Skeletal muscle satellite cell (primary cell): ENCODE results near the gene SDK1.

Source experiments
- H3K27me3 ChIP-seq: 2 replicates; pipeline ENCODE4 v1.7.0; 2013; ENCODE audit warnings: low read length; ENCODE audit not compliant: control insufficient read depth, insufficient read depth
- H3K36me3 ChIP-seq: 2 replicates; pipeline ENCODE4 v1.7.0; 2013; ENCODE audit warnings: mild to moderate bottlenecking, control low read depth, low read length; ENCODE audit not compliant: insufficient read depth
- H3K4me1 ChIP-seq: 2 replicates; pipeline ENCODE4 v1.7.0; 2013; ENCODE audit warnings: low read length; ENCODE audit not compliant: control insufficient read depth, insufficient read depth
- H3K4me2 ChIP-seq: 2 replicates; pipeline ENCODE4 v1.7.0; 2013; ENCODE audit warnings: mild to moderate bottlenecking, low read length
- H3K4me3 ChIP-seq: 2 replicates; pipeline ENCODE4 v1.7.0; 2013; ENCODE audit warnings: low read length
- H3K9ac ChIP-seq: 2 replicates; pipeline ENCODE4 v1.7.0; 2013; ENCODE audit warnings: mild to moderate bottlenecking, low read depth, low read length, moderate library complexity
- H3K9me3 ChIP-seq: replicated peaks from 2 replicates; pipeline ENCODE4 v1.7.0; 2013; ENCODE audit warnings: mild to moderate bottlenecking, control low read depth, low read length

SDK1 gene

DNA sequence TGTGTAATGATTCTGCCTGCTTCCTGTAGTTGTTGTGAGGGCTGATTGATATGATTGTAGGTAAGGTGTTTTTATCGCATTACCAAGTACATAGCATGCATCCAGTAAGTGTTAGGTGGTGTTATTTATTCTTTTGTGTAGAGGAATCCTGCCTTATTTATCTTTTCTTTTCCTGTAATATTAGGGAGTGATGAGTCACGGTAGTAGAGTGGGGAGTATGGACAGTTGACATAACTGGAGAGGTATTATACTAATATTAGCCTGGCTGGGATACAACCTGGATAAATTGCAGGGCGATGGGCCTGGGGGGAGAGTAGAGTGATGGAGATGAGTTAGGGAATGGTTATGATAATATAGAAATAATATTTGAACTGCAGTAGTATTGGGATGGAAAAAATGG is 9.8 kb downstream of the SDK1 start:
- Histone ChIP-seq H3K9me3 (no peaks in the 10 kb centered on the region), H3K36me3 (no peaks in the 10 kb centered on the region), H3K4me1 (peaks cover 4% of the 10 kb centered on the region), H3K27me3 (no peaks in the 10 kb centered on the region), H3K4me3 (no peak overlapping the region), H3K4me2 (no peak overlapping the region), H3K9ac (no peak overlapping the region)

DNA sequence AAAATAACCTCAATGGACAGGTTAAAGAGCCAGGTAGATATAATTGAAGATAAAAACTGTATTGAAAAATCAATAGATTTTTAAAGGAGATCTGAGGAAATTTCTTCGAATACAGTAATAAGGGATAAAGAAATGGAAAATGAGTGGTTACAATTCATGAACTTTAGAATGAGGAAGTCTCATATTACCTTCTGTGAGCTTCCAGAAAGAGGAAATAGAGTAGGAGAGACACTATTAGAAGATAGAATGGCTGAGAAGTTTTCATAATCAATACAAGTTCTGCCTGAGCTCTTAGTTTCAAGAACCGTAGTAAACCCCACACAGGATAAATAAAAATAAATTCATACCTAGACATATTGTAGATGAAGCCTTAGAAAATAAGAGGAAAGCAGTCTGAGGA is 11.5 kb downstream of the SDK1 start:
- H3K4me2 ChIP-seq = no peak overlapping the region
- H3K27me3 ChIP-seq = no peaks in the 10 kb centered on the region
- H3K36me3 ChIP-seq = no peaks in the 10 kb centered on the region
- no peaks in the 10 kb centered on the region for H3K9me3 ChIP-seq
- peaks cover 4% of the 10 kb centered on the region for H3K4me1 ChIP-seq
- H3K4me3 ChIP-seq = no peak overlapping the region
- H3K9ac ChIP-seq = no peak overlapping the region

DNA sequence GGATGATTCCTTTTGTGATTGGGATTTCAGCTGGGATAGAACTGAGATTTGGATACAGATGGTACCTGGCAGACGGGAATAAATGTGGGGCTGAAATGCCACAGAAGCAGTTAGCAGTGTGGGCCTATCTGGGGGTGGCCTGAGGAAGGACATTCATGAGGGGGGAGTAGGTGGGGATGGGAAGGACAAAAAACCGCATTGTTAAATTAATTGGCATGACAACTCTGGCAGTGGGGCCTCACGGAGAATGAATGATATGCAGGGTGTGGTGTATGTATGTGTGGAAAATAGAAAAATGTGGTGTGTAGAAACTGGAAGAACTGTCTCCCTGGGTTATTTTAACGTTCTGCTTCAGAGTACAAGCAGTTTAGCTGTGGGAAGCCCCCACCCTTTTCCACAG is 17.8 kb downstream of the SDK1 start:
- Histone ChIP-seq H3K4me3 (no peak overlapping the region), H3K27me3 (no peaks in the 10 kb centered on the region), H3K4me2 (no peak overlapping the region), H3K9ac (no peak overlapping the region), H3K9me3 (no peaks in the 10 kb centered on the region), H3K36me3 (no peaks in the 10 kb centered on the region), H3K4me1 (no peaks in the 10 kb centered on the region)

DNA sequence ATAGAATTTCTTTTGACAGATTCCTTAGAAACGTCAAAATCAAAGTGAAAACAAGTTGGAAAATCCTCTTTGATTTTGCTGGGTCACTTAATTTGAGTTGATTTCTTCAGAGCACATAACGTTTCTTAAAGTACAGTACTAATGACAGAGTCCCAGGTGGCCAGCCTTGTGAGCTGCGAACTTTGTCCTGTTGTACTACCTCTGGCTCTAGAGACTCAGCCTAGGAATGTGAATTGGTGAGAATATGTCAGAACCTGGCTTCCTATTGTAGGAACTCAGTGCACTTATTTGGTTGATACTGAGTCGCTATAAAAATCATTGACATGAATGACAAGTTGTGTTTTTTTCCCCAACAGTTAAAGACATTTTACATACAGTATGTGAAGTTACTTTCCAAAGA is 20.2 kb downstream of the SDK1 start:
- Histone ChIP-seq H3K4me2 (no peak overlapping the region), H3K27me3 (no peaks in the 10 kb centered on the region), H3K36me3 (no peaks in the 10 kb centered on the region), H3K4me1 (no peaks in the 10 kb centered on the region), H3K4me3 (no peak overlapping the region), H3K9ac (no peak overlapping the region), H3K9me3 (no peaks in the 10 kb centered on the region)

DNA sequence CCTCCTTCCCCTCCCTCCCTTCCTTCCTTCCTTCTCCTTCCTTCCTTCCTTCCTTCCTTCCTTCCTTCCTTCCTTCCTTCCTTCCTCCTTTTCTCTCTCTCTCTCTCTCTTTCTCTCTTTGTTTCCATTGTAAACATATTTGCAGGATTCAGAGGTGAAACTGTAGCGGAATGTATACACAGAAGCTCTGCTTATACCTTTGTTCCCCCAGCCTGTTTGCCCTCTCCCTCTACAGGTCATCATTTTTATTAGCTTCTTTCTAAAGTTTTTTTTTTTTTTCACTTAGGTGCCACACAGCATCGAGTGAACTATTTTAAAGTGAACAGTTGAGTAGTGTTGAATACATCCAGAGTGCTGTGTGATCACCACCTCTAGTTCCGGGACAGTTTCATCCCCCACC is 20.7 kb downstream of the SDK1 start:
- H3K4me2 ChIP-seq = no peak overlapping the region
- no peaks in the 10 kb centered on the region for H3K4me1 ChIP-seq
- H3K36me3 ChIP-seq = no peaks in the 10 kb centered on the region
- H3K9me3 ChIP-seq = no peaks in the 10 kb centered on the region
- H3K27me3 ChIP-seq = no peaks in the 10 kb centered on the region
- H3K4me3 ChIP-seq = no peak overlapping the region
- no peak overlapping the region for H3K9ac ChIP-seq

DNA sequence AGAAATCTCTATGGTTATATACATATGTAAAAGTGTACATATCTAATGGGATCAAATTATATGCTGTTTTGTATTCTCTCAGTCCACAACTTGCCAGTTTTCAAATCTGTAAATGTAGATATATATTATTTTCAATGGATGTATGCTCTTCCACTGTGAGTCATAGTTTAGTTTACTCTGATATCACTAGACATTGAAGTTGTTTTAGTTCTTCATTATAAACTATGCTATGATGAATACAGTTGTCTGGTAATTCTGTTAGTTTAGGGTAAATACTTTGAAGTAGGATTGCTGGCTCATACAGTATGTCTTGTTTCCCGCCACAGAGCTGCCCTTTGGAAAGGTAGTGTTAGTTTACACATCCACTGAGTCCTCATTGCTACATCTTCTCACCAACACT is 25.2 kb downstream of the SDK1 start:
- H3K9me3 ChIP-seq = no peaks in the 10 kb centered on the region
- no peak overlapping the region for H3K4me3 ChIP-seq
- H3K27me3 ChIP-seq = no peaks in the 10 kb centered on the region
- H3K36me3 ChIP-seq = no peaks in the 10 kb centered on the region
- no peak overlapping the region for H3K9ac ChIP-seq
- no peaks in the 10 kb centered on the region for H3K4me1 ChIP-seq
- no peak overlapping the region for H3K4me2 ChIP-seq

DNA sequence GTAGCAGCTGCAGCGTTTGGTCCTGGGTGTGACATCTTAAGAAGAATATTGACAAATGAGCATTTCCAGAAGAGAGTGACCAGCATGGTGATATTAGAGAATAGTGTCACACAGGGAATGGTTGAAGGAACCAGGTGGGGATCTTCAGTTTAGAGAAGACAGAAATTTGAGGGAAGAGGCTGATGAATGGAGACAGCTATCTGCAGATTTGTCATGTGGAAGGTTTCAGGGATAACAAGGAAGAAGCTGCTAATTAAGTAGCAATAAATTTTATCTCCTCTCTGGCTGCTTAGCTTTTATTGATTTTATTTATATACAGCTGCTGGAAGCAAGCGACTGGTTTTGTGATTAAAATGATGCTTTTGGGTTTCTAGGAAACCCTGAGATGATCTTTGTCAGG is 26.0 kb downstream of the SDK1 start:
- Histone ChIP-seq H3K27me3 (no peaks in the 10 kb centered on the region), H3K4me3 (no peak overlapping the region), H3K36me3 (no peaks in the 10 kb centered on the region), H3K4me2 (no peak overlapping the region), H3K4me1 (no peaks in the 10 kb centered on the region), H3K9ac (no peak overlapping the region), H3K9me3 (no peaks in the 10 kb centered on the region)

DNA sequence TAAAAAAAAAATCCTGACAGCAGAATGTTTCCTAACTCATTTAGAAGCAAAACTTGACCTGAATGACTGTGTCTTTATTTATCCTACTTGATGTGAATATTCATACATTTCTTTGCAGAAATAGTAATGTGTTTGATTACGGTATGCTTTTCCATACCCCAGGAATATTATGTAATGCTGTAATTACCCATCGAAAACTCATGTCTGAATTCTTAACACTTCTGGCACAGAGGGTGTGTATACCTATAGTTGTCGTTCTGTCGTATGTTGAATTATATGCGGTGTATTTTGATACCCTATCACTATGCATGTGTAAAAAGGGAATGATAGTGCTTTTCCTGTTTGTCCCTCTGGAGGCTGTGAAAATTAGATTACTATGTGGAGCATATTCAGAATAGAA is 26.6 kb downstream of the SDK1 start:
- H3K9ac ChIP-seq = no peak overlapping the region
- no peak overlapping the region for H3K4me2 ChIP-seq
- no peak overlapping the region for H3K4me3 ChIP-seq
- H3K4me1 ChIP-seq = no peaks in the 10 kb centered on the region
- H3K9me3 ChIP-seq = no peaks in the 10 kb centered on the region
- H3K27me3 ChIP-seq = no peaks in the 10 kb centered on the region
- H3K36me3 ChIP-seq = no peaks in the 10 kb centered on the region

DNA sequence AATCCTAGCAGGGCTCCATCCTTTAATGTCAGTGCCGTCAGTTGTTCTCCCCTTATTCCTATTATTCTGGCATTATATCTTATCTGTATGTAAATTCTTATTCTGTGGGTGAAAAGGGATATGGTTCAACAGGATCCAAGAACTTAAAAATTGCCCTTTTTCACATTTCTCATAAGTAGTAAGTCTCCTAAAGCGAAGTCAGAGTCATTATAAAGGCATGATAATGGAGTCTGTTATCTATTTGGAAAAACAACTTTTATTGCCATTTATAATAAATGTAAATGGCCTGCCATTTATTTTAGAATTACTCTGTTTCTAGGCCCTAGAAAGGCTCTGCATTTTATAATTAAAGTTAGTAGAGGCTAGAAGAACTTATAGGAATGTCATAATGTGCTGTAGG is 31.3 kb downstream of the SDK1 start:
- Histone ChIP-seq H3K36me3 (no peaks in the 10 kb centered on the region), H3K4me3 (no peak overlapping the region), H3K9ac (no peak overlapping the region), H3K9me3 (no peaks in the 10 kb centered on the region), H3K27me3 (no peaks in the 10 kb centered on the region), H3K4me2 (no peak overlapping the region), H3K4me1 (no peaks in the 10 kb centered on the region)

DNA sequence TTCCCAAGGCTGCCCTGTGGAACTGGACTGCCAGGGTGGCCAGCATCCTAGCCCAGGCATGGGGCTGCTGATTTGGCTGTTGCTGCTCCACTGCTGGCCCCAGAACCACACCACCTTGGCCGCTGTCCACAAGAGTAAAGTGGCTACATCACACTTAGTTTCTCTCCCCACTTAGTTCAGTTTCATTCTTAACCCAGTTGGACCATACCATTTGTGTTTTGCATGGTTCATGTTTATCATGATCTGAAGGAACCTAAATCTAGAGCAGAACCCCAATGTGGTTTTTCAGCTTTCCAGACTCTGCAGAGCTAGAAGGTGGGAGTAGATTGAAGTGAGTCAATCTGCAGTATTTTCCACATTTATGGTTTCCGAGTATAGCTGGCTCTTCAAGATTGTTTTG is 32.8 kb downstream of the SDK1 start:
- Histone ChIP-seq H3K4me2 (no peak overlapping the region), H3K4me3 (no peak overlapping the region), H3K4me1 (no peaks in the 10 kb centered on the region), H3K27me3 (no peaks in the 10 kb centered on the region), H3K9ac (no peak overlapping the region), H3K9me3 (no peaks in the 10 kb centered on the region), H3K36me3 (no peaks in the 10 kb centered on the region)

DNA sequence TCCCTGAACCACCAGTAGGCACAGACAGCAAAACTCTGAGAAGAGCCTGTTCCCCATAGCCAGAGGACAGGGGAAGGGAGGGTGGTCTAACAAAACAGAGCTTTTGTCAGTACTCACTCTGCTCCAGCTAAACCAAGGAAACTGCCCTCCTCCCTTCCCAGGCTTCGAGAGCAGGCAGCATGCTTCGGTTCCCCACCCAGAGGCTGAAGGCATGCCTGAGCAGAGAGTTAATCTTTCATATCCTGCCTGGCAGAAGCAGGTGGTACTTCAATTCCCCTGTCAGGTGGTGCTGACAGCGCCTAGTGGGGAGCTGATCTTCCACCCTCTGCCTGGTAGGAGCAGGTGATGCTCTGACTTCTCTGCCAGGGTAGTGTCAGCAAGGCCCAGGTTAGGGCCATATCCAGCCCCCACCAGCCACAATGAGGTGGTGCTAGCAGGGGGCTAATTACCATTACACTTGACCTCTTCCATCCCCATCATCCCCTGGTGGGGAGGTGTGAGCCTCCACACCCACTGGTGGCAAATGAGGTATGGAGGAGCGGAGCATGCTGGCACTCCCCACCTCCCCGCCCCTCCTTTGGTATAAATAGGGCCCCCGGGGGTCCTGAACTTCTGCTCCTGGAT is 35.1 kb downstream of the SDK1 start:
- H3K9me3 ChIP-seq = no peaks in the 10 kb centered on the region
- H3K27me3 ChIP-seq = no peaks in the 10 kb centered on the region
- no peak overlapping the region for H3K4me2 ChIP-seq
- no peaks in the 10 kb centered on the region for H3K36me3 ChIP-seq
- H3K4me1 ChIP-seq = no peaks in the 10 kb centered on the region
- no peak overlapping the region for H3K4me3 ChIP-seq
- H3K9ac ChIP-seq = no peak overlapping the region

DNA sequence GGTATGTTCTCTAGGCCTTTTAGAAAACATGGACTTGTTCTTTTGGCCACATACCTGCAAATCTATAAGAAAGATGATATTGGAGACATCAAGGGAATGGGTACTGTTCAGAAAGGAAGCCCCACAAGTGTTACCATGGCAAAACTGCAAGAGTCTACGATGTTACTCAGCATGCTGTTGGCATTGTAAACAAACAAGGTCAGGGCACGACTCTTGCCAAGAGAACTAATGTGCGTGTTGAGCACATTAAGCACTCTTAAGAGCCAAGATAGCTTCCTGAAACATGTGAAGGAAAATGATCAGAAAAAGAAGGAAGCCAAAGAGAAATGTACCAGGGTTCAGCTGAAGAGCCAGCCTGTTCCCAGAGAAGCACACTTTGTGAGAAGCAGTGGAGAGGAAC is 37.1 kb downstream of the SDK1 start:
- Histone ChIP-seq H3K4me2 (no peak overlapping the region), H3K9me3 (no peaks in the 10 kb centered on the region), H3K4me3 (no peak overlapping the region), H3K36me3 (no peaks in the 10 kb centered on the region), H3K27me3 (no peaks in the 10 kb centered on the region), H3K9ac (no peak overlapping the region), H3K4me1 (no peaks in the 10 kb centered on the region)
